ENCODE measurements around the gene FOLR3.

The FOLR3 gene

GRCh38 chr11:72123117-72123653 lies 12.3 kb upstream of the FOLR3 start:
- TF ChIP-seq EZH2 (IDR thresholded peaks at IDR 0.05; ENCODE audit: borderline replicate concordance, low read length) (no peak), CTCF (IDR thresholded peaks at IDR 0.05; ENCODE audit: low read length) (no peak)
- no peak overlapping the region for H3K27ac ChIP-seq (ENCODE audit: low read depth, low read length, poor library complexity, severe bottlenecking)
- H3K27me3 ChIP-seq (ENCODE audit: insufficient read depth, low read length) = peaks cover 7% of the 10 kb centered on the region; the same call in 1 of the 2 replicates
- no peaks in the 10 kb centered on the region for H3K4me1 ChIP-seq (ENCODE audit: insufficient read depth, low read length, severe bottlenecking)
- no peak overlapping the region for H3K4me3 ChIP-seq (ENCODE audit: low read depth, low read length, poor library complexity, severe bottlenecking)
- no peak overlapping the region for H3K9ac ChIP-seq (ENCODE audit: low read length)
- H3K79me2 ChIP-seq (ENCODE audit: insufficient read depth, low read length) = no peaks in the 10 kb centered on the region
- H3K9me3 ChIP-seq (ENCODE audit: low read length) = peaks cover 4% of the 10 kb centered on the region; the same call in 1 of the 2 replicates
- no peaks in the 10 kb centered on the region for H3F3A ChIP-seq (ENCODE audit: insufficient read depth, low read length)
- H3K9me2 ChIP-seq (ENCODE audit: low read depth, low read length) = no peaks in the 10 kb centered on the region
- H3K4me2 ChIP-seq (ENCODE audit: low read length) = no peak overlapping the region
- no peak overlapping the region for H2AFZ ChIP-seq (ENCODE audit: low read length)
- no peaks in the 10 kb centered on the region; the same call in 1 of the 2 replicates for H3K36me3 ChIP-seq (ENCODE audit: insufficient read depth, low read length)
- H4K20me1 ChIP-seq (ENCODE audit: insufficient read depth, low read length) = no peaks in the 10 kb centered on the region

GRCh38 chr11:72124046-72124445 lies 11.5 kb upstream of the FOLR3 start:
- H3K9ac ChIP-seq (ENCODE audit: low read length) = no peak overlapping the region
- no peak overlapping the region for H3K4me2 ChIP-seq (ENCODE audit: low read length)
- no peaks in the 10 kb centered on the region for H3K4me1 ChIP-seq (ENCODE audit: insufficient read depth, low read length, severe bottlenecking)
- H3K9me3 ChIP-seq (ENCODE audit: low read length) = peaks cover 8% of the 10 kb centered on the region; the same call in 1 of the 2 replicates
- no peak overlapping the region for H2AFZ ChIP-seq (ENCODE audit: low read length)
- H3K79me2 ChIP-seq (ENCODE audit: insufficient read depth, low read length) = no peaks in the 10 kb centered on the region
- peaks cover 7% of the 10 kb centered on the region; the same call in 1 of the 2 replicates for H3K27me3 ChIP-seq (ENCODE audit: insufficient read depth, low read length)
- no peak overlapping the region for H3K27ac ChIP-seq (ENCODE audit: low read depth, low read length, poor library complexity, severe bottlenecking)
- H3K36me3 ChIP-seq (ENCODE audit: insufficient read depth, low read length) = no peaks in the 10 kb centered on the region; the same call in 1 of the 2 replicates
- no peak for TF ChIP-seq EZH2 (IDR thresholded peaks at IDR 0.05; ENCODE audit: borderline replicate concordance, low read length)
- TF ChIP-seq CTCF (IDR thresholded peaks at IDR 0.05; ENCODE audit: low read length) = no peak
- no peaks in the 10 kb centered on the region for H4K20me1 ChIP-seq (ENCODE audit: insufficient read depth, low read length)
- no peak overlapping the region for H3K4me3 ChIP-seq (ENCODE audit: low read depth, low read length, poor library complexity, severe bottlenecking)
- no peaks in the 10 kb centered on the region for H3K9me2 ChIP-seq (ENCODE audit: low read depth, low read length)
- H3F3A ChIP-seq (ENCODE audit: insufficient read depth, low read length) = no peaks in the 10 kb centered on the region

- TF ChIP-seq CTCF (IDR thresholded peaks at IDR 0.05; ENCODE audit: low read length) (no peak), EZH2 (IDR thresholded peaks at IDR 0.05; ENCODE audit: borderline replicate concordance, low read length) (no peak)
- Histone ChIP-seq H2AFZ (ENCODE audit: low read length) (no peak overlapping the region), H3K27ac (ENCODE audit: low read depth, low read length, poor library complexity, severe bottlenecking) (no peak overlapping the region), H3K9ac (ENCODE audit: low read length) (no peak overlapping the region), H3K4me2 (ENCODE audit: low read length) (no peak overlapping the region), H3K9me3 (ENCODE audit: low read length) (peaks cover 8% of the 10 kb centered on the region; the same call in 1 of the 2 replicates), H3K36me3 (ENCODE audit: insufficient read depth, low read length) (no peaks in the 10 kb centered on the region; the same call in 1 of the 2 replicates), H3K9me2 (ENCODE audit: low read depth, low read length) (no peaks in the 10 kb centered on the region), H3K79me2 (ENCODE audit: insufficient read depth, low read length) (no peaks in the 10 kb centered on the region), H3F3A (ENCODE audit: insufficient read depth, low read length) (no peaks in the 10 kb centered on the region), H3K4me3 (ENCODE audit: low read depth, low read length, poor library complexity, severe bottlenecking) (no peak overlapping the region), H3K27me3 (ENCODE audit: insufficient read depth, low read length) (peaks cover 7% of the 10 kb centered on the region; the same call in 1 of the 2 replicates), H4K20me1 (ENCODE audit: insufficient read depth, low read length) (no peaks in the 10 kb centered on the region), H3K4me1 (ENCODE audit: insufficient read depth, low read length, severe bottlenecking) (no peaks in the 10 kb centered on the region)
These were observed 9.6 kb upstream of the FOLR3 start for GRCh38 chr11:72125956-72126355.

All from OCI-LY1 (cell line).